GM12878 (cell line): Measurements from ENCODE around the gene DGKI. TPM values are rescaled to one million over a fixed set of nuclear protein-coding genes. Genes with fewer than 3 reads are reported as not detected.

Experiments used
- BMI1 ChIP-seq: fragments of 450-650 bp; IDR thresholded peaks from 2 replicates; pipeline ENCODE4 v1.6.1; 2016; ENCODE audit warnings: mild to moderate bottlenecking, moderate library complexity, borderline replicate concordance
- EED ChIP-seq: sonication (generic); IDR thresholded peaks from 2 replicates; pipeline ENCODE4 v1.6.1; 2016; ENCODE audit warnings: antibody characterized with exemption, low read depth
- ESRRA ChIP-seq: IDR thresholded peaks from 2 replicates; pipeline ENCODE4 v1.6.1; 2012; ENCODE audit warnings: mild to moderate bottlenecking, low read length, improper control_type of control experiment
- FOXK2 ChIP-seq: fragments of 450-650 bp; IDR thresholded peaks from 2 replicates; pipeline ENCODE4 v1.6.1; 2017; ENCODE audit warnings: mild to moderate bottlenecking, moderate library complexity
- HCFC1 ChIP-seq: fragments of 150-350 bp; IDR thresholded peaks from 2 replicates; pipeline ENCODE4 v1.6.1; 2014; ENCODE audit warnings: low read length
- IKZF1 ChIP-seq: fragments of 450-650 bp; conservative IDR thresholded peaks from 2 replicates; pipeline ENCODE4 v1.6.1; 2017; ENCODE audit warnings: antibody characterized with exemption, mild to moderate bottlenecking
- MEF2B ChIP-seq: fragments of 450-650 bp; IDR thresholded peaks from 2 replicates; pipeline ENCODE4 v1.6.1; 2018; ENCODE audit warnings: mild to moderate bottlenecking, moderate library complexity; ENCODE audit not compliant: partially characterized antibody, poor library complexity, severe bottlenecking
- MTA2 ChIP-seq: fragments of 450-650 bp; IDR thresholded peaks from 2 replicates; pipeline ENCODE4 v1.6.1; 2016; ENCODE audit warnings: low read depth, mild to moderate bottlenecking, moderate library complexity
- MYB ChIP-seq: fragments of 150-350 bp; IDR thresholded peaks from 2 replicates; pipeline ENCODE4 v1.6.1; 2014; ENCODE audit warnings: mild to moderate bottlenecking, low read depth, low read length, borderline replicate concordance
- NFIC ChIP-seq: IDR thresholded peaks from 2 replicates; pipeline ENCODE4 v1.6.1; 2012; ENCODE audit warnings: low read depth, mild to moderate bottlenecking, inconsistent platforms, low read length, moderate library complexity
- PML ChIP-seq: IDR thresholded peaks from 2 replicates; pipeline ENCODE4 v1.6.1; 2012; ENCODE audit warnings: low read length, inconsistent platforms
- RELB ChIP-seq: fragments of 450-650 bp; IDR thresholded peaks from 2 replicates; pipeline ENCODE4 v1.6.1; 2017; ENCODE audit warnings: low read depth, mild to moderate bottlenecking, moderate library complexity
- RFX5 ChIP-seq: IDR thresholded peaks from 2 replicates; pipeline ENCODE4 v1.6.1; 2011; ENCODE audit warnings: low read depth, low read length, improper control_type of control experiment
- STAT3 ChIP-seq: IDR thresholded peaks from 2 replicates; pipeline ENCODE4 v1.6.1; 2011; ENCODE audit warnings: low read depth, low read length, improper control_type of control experiment
- SUZ12 ChIP-seq: fragments of 200-600 bp; sonication (generic); IDR thresholded peaks from one replicate; pipeline ENCODE4 v1.6.1; 2018; ENCODE audit warnings: antibody characterized with exemption, mild to moderate bottlenecking; ENCODE audit not compliant: unreplicated experiment
- TCF7 ChIP-seq: IDR thresholded peaks from 2 replicates; pipeline ENCODE4 v1.6.1; 2014; ENCODE audit warnings: antibody characterized with exemption, borderline replicate concordance
- ZBED1 ChIP-seq: IDR thresholded peaks from 2 replicates; pipeline ENCODE4 v1.6.1; 2016; ENCODE audit warnings: borderline replicate concordance
- ZBTB4 ChIP-seq: fragments of 450-650 bp; formaldehyde crosslinking; IDR thresholded peaks from 2 replicates; pipeline ENCODE4 v1.4.0; 2022; ENCODE audit warnings: mild to moderate bottlenecking, moderate library complexity
- ZNF24 ChIP-seq: fragments of 450-650 bp; IDR thresholded peaks from 2 replicates; pipeline ENCODE4 v1.6.1; 2017; ENCODE audit warnings: antibody characterized with exemption, mild to moderate bottlenecking
- ZNF274 ChIP-seq: IDR thresholded peaks from one replicate; pipeline ENCODE4 v1.8.0; 2011; ENCODE audit not compliant: insufficient read length, insufficient read depth
- ZNF687 ChIP-seq: fragments of 450-650 bp; IDR thresholded peaks from 2 replicates; pipeline ENCODE4 v1.6.1; 2017; ENCODE audit warnings: mild to moderate bottlenecking, moderate library complexity
- ZSCAN29 ChIP-seq: fragments of 450-650 bp; IDR thresholded peaks from 2 replicates; pipeline ENCODE4 v1.6.1; 2017; ENCODE audit warnings: mild to moderate bottlenecking, moderate library complexity
- polyA plus RNA-seq, 11 experiments: library from polyadenylated mRNA; depleted of rRNA in 4 of 11; unstranded in 6 of 11; stranded (reverse) in 5 of 11; fragments of >200 nt; fragmentation: Nextera tagmentation in 4 of 11; fragmentation: Illumina TruSeq in 1 of 11; extraction: Ambion mirVana in 4 of 11; extraction: Trizol in 1 of 11; gene quantifications; 1 replicate in 1 of 11; 2 replicates in 10 of 11; pipeline versions ENCODE4 v1.2.1 to v1.2.3, GENCODE V29; 2011 to 2016; ENCODE audit warnings: inconsistent platforms in 2 of 11, missing spikeins in 2 of 11, low read depth in 1 of 11
- total RNA-seq, 4 experiments: library from RNA; depleted of rRNA in 3 of 4; stranded (reverse); fragments of >200 nt in 3 of 4; fragmentation: Illumina TruSeq in 1 of 4; extraction: Trizol in 1 of 4; gene quantifications; 2 replicates each; pipeline versions ENCODE4 v1.2.1 to v1.2.3, GENCODE V29; 2013 to 2021

Gene DGKI
- total and polyA plus RNA-seq, 10 of the 15 experiments (the other 5 are each of a cell fraction or from before 2014, with no cell fraction given), result 10.4 to 37.1 (median 22.1) TPM

- TF ChIP-seq ZSCAN29 (no peak), ZNF274 (no peak), IKZF1 (peak; percentile 66), NFIC (peak; percentile 94), ZBTB4 (no peak), EED (0 out of 2 replicates have a peak, but pooled peaks have one; percentile 27), FOXK2 (no peak), ZNF24 (peak; percentile 49; the same call in 1 of the 2 replicates), RFX5 (no peak), ZNF687 (peak; percentile 55; the same call in 1 of the 2 replicates), ESRRA (no peak), MEF2B (peak; percentile 95), RELB (peak; percentile 87; the same call in 1 of the 2 replicates), BMI1 (peak; percentile 70; the same call in 1 of the 2 replicates), PML (peak; percentile 50; the same call in 1 of the 2 replicates), HCFC1 (no peak), MYB (no peak), SUZ12 (no peak), ZBED1 (no peak), TCF7 (no peak), STAT3 (no peak), MTA2 (peak; percentile 90)
These were observed 48.6 kb downstream of the DGKI start (continued) for GRCh38 chr7:137798073-137798763.
